ENCODE results near the gene GRID2.

DNA sequence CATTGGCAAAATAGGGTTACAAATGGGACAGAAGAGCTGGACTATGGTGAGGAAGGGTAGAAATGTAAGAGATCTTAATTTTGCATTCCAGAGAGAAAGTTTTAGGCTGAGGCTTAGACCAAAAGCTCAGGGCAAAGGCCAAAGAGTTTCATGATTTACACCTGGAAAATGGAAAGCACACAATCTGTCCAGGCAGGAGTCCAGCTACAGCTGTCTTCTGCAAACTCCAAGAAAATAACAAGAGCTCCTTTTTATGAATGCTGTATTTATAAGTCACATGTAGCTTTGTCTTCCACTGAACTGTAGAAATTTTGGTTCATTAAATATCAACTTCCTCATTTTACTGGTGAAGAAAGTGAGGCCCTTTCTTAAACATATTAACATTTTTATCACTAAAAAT, 1236.8 kb downstream of the GRID2 start:
- TF ChIP-seq, protein P1, sequence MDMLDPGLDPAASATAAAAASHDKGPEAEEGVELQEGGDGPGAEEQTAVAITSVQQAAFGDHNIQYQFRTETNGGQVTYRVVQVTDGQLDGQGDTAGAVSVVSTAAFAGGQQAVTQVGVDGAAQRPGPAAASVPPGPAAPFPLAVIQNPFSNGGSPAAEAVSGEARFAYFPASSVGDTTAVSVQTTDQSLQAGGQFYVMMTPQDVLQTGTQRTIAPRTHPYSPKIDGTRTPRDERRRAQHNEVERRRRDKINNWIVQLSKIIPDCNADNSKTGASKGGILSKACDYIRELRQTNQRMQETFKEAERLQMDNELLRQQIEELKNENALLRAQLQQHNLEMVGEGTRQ (IDR thresholded peaks at IDR 0.05; ENCODE audit: low read depth, low read length), result no peak
- TF ChIP-seq POLR2A (IDR thresholded peaks at IDR 0.05; ENCODE audit: low read depth, low read length) (no peak), CEBPB (IDR thresholded peaks at IDR 0.05; ENCODE audit: low read depth, low read length) (no peak), RFX5 (IDR thresholded peaks at IDR 0.05; ENCODE audit: low read depth, low read length) (no peak), RAD21 (IDR thresholded peaks at IDR 0.05; ENCODE audit: low read length) (no peak), NFE2L2 (IDR thresholded peaks at IDR 0.05; ENCODE audit: low read depth, low read length) (no peak), MAZ (IDR thresholded peaks at IDR 0.05; ENCODE audit: borderline replicate concordance, low read depth, low read length) (no peak), BHLHE40 (IDR thresholded peaks at IDR 0.05; ENCODE audit: low read depth, low read length) (no peak), FOS (IDR thresholded peaks at IDR 0.05; ENCODE audit: low read depth, low read length) (no peak), SMC3 (IDR thresholded peaks at IDR 0.05; ENCODE audit: low read depth, low read length) (no peak), MXI1 (IDR thresholded peaks at IDR 0.05; ENCODE audit: borderline replicate concordance, low read depth, low read length) (no peak)
- TF ChIP-seq, protein P2, sequence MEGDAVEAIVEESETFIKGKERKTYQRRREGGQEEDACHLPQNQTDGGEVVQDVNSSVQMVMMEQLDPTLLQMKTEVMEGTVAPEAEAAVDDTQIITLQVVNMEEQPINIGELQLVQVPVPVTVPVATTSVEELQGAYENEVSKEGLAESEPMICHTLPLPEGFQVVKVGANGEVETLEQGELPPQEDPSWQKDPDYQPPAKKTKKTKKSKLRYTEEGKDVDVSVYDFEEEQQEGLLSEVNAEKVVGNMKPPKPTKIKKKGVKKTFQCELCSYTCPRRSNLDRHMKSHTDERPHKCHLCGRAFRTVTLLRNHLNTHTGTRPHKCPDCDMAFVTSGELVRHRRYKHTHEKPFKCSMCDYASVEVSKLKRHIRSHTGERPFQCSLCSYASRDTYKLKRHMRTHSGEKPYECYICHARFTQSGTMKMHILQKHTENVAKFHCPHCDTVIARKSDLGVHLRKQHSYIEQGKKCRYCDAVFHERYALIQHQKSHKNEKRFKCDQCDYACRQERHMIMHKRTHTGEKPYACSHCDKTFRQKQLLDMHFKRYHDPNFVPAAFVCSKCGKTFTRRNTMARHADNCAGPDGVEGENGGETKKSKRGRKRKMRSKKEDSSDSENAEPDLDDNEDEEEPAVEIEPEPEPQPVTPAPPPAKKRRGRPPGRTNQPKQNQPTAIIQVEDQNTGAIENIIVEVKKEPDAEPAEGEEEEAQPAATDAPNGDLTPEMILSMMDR (conservative IDR thresholded peaks at IDR 0.05; ENCODE audit: low read depth, low read length), result no peak
